Activated CD4-positive, alpha-beta T cell treated with anti-CD3 and anti-CD28 coated beads, Interleukin-2, amount 50 U/mL, for 48 hours (primary cell): Measurements from ENCODE around the gene ZMYM2.
"Not testable (repeated sequence)": the region's sequence is repeated elsewhere in the genome, so short reads cannot be mapped to it uniquely, and the experiment has no call there.

Experiments used
- DNase-seq, 2 experiments: peaks; one replicate each; pipeline ENCODE4 v3.0.0-alpha.2; 2020

The ZMYM2 gene

GRCh38 chr13:19958155-19959111 lies at the start of gene ZMYM2:
Gene ZMYM2, plus strand, starts transcription at chr13:19958727. Its CDS starts 34,346 bp downstream, at chr13:19993073.
- peak; percentile 97 to 98 for DNase-seq

GRCh38 chr13:19910336-19911072 lies 48.0 kb upstream of the ZMYM2 start:
- no peak for DNase-seq

- DNase-seq, result no peak
Observed at GRCh38 chr13:19927117-19927748, 31.3 kb upstream of the ZMYM2 start.

GRCh38 chr13:19940106-19940505 lies 18.4 kb upstream of the ZMYM2 start:
- no peak for DNase-seq

DNA sequence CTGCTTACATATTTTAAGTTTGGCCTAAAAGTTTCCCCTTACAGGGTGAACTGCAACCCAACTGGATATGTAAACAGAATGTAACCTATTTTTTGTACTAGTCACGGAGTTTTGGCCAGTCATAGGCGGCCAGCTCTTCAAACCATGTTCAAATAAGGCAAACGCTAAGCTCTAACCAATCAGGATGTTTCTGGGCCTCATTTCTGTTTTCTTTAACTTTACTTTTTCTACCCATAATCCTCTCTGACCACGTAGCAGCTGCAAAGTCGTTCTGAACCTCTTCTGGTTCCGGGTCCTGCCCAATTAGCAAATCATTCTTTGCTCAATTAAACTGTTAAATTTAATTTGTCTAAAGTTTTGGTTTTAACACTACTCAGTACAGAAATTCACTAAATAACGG lies 8.2 kb upstream of the ZMYM2 start:
- no peak for DNase-seq

GRCh38 chr13:19952850-19953249 lies 5.7 kb upstream of the ZMYM2 start:
- DNase-seq, result no peak

- DNase-seq, result no peak
Observed at GRCh38 chr13:19955873-19956559, 2.5 kb upstream of the ZMYM2 start.

- peak; percentile 77 to 83 for DNase-seq
Observed at GRCh38 chr13:19957320-19958154, 990 bp upstream of the ZMYM2 start.

GRCh38 chr13:19959141-19959830 lies 759 bp downstream of the ZMYM2 start:
- peak; percentile 72 to 76 for DNase-seq

- DNase-seq, result peak; percentile 84 to 87
Observed at GRCh38 chr13:19959831-19960652, 1.5 kb downstream of the ZMYM2 start.

DNA sequence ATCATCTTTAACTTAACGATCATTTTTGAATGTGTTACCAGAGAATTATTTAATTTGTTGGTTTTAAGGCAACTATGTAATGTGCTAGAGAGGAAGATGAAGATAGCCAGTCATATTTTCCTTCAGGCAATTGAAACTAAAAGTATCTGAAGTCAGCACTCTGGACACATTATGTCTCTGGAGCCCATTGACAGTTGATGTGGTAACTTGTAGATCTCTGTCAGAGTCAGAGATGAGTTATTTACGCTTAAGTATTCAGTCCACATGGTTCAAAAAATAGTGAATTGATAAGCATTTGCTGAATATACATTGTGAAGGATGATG lies 2.1 kb downstream of the ZMYM2 start:
- DNase-seq, result no peak

DNA sequence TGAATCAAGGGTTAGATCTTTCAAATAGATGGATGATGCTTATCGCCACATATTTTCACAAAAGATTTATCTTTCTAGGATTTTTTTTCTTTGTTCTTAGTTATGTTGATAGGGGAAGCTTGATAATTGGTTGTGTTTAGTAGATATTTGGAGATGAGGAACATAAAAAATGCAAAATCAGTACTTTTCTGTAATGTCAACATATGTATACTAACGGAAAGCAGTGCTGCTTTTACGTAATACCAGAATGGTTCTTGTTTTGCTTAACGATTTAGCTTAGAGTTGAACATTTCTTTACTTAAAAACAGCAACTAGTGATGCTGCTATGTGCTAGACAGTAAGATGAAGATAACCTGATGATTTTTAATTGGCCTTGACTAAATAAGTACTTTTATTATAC lies 3.0 kb downstream of the ZMYM2 start:
- no peak for DNase-seq

DNA sequence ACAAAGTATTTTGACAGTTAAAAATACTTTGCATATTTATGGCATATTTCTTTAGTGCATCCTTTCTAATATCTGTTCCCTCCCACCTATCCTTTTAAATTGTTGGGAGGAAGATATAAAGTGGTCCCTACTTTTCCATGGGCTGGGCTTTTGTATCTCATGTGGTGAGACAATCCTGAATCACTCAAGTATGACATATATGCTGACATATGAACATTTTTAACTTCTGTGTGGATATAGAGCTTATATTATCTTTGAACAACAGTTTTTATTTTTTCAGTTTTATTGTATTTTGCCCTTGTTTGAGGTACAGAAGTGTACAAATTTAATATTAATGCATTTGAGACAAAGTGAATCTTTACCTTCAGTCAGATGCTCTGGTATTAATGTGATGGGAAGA lies 3.4 kb downstream of the ZMYM2 start:
- no peak for DNase-seq

DNA sequence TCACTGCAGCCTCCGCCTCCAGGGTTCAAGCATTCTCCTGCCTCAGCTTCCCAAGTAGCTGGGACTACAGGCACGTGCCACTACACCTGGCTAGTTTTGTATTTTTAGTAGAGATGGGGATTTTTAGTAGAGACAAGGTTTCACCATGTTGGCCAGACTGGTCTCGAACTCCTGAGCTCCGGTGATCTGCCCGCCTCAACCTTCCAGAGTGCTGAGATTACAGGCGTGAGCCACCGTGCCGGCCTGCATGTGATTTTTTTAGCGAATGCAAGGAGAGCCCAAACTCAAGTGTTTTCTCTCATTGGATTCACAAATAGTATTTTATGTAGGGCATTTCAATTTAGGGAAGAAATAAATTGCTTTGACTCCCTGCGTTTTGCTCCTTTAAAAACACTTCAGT lies 4.4 kb downstream of the ZMYM2 start:
- no peak for DNase-seq

DNA sequence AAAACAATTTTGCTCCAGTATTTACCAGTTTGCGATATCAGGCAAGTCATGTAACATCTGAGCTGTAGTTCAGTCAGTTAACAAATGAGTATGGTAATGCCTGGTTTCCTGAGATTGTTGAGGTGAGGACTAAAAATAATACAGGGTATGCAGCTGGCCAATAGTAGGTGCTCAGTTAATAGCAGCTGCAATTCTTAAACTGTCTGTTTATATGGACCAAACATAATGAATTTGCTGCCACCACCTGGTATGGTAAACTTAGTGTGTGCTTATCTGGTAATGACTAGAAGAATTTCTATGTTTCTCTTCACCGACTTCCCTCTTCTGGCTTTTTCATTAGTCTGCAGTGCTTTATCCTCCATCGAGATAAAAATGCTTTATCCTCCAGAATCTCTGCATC lies 9.1 kb downstream of the ZMYM2 start:
- no peak for DNase-seq

- DNase-seq, result not testable (repeated sequence)
Observed at GRCh38 chr13:19974498-19975009, 16.0 kb downstream of the ZMYM2 start.

DNA sequence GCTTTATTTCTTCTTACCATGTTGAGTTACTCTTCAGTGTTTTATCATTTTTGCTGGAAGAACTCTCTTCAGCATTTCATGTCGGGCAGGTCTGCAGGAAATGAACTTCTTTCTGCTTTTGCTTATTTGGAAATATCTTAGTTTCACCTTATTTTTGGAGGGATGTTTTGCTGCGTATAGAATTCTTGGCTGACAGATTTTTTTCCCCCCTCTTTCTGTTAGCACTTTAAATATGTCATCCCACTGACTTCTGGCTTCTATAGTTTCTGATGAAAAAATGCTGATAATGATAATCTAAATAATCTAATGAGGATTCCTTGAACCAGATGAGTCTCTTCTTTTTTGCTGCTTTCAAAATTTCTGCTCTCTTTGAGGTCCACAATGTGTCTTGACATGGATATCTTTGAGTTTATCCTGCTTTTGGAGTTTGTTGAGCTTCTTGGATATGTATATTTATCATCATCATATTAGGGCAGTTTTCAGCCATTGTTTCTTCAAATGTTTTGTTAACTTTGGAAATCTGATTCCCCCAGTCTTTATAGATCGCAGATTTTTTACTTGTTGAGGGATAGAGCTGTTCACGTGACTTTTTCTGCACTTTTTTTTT lies 20.4 kb downstream of the ZMYM2 start:
- DNase-seq, result no peak

DNA sequence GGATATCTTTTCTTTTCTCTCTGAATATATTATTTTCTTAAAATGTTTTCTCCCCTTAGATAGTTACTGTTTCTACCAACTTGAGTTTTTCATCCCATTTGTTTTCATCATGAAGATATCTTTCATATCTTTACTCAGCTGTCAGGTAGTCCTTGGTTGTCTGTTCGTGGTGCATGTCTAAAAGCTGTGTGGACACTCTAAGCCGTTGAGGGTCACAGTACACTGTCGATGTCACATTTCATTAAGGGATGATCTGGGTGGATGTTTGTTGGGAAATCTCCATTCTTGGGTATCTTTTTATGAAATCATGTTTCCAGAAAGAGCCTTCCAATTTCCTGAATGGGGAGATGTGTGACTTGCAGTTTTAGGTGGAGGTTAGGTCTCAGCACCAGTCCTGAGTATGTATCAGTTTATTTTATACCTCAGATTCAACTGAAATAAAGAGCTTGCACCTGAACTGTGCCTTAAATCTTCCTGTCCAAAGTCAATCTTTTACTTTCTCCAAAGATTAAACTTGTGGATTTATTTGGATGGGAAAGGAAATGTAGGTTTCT lies 23.2 kb downstream of the ZMYM2 start:
- no peak for DNase-seq

DNA sequence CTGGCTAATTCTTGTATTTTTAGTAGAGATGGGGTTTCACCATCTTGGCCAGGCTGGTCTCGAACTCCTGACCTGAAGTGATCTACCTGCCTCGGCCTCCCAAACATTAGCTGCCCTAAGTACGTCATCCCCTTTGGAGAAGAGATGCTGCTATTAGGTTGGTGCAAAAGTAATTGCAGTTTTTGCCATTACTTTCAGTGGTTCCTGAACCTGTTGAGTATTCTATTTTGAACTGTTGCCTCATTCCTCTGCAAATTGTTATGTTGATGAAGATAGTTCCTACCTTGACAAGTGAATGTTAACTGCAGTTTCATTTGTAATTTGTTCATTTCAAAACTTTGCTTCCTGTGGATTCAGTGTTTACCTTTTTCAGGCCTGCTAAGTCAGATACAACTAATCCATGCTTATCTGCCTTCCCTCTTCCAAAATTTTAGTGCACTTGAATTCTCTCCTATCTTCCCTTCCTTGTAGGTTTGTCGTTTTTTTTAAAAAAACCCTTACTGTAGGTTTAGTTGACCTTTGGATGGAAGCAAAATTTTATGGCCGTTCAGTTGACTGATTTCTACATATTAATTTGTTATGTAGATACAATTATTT lies 24.0 kb downstream of the ZMYM2 start:
- DNase-seq, result no peak
